Neural cell (in vitro differentiated cells): ENCODE results near the gene SUPT3H. TPM values are rescaled to one million over a fixed set of nuclear protein-coding genes. Genes with fewer than 3 reads are reported as not detected.

Source experiments
- H2AFZ ChIP-seq: fragments of 200-600, 300-800 bp; sonication (generic), shearing (Covaris generic); 2 replicates; pipeline ENCODE4 v1.6.0; 2014; ENCODE audit warnings: low read depth, mild to moderate bottlenecking, antibody characterized with exemption, low read length, moderate library complexity
- H3F3A ChIP-seq: fragments of 200-600 bp; shearing (Covaris generic); 2 replicates; pipeline ENCODE4 v1.6.1; 2016; ENCODE audit warnings: mild to moderate bottlenecking, moderate library complexity, mixed read lengths, antibody characterized with exemption, low read length; ENCODE audit not compliant: insufficient read depth, poor library complexity, severe bottlenecking
- H3K27ac ChIP-seq: fragments of 200-600, 300-800 bp; sonication (generic), shearing (Covaris generic); 2 replicates; pipeline ENCODE4 v1.5.1; 2014; ENCODE audit warnings: mild to moderate bottlenecking, low read length, moderate library complexity
- H3K27me3 ChIP-seq: fragments of 300-800, 200-600 bp; sonication (generic), shearing (Covaris generic); 2 replicates; pipeline ENCODE4 v1.6.0; 2014; ENCODE audit warnings: mild to moderate bottlenecking, low read depth, low read length, moderate library complexity; ENCODE audit not compliant: insufficient read depth
- H3K36me3 ChIP-seq: fragments of 300-800, 200-600 bp; sonication (generic), shearing (Covaris generic); 2 replicates; pipeline ENCODE4 v1.5.1; 2014; ENCODE audit warnings: mild to moderate bottlenecking, antibody characterized with exemption, low read length, moderate library complexity; ENCODE audit not compliant: insufficient read depth
- H3K4me2 ChIP-seq: fragments of 300-800, 200-600 bp; sonication (generic), shearing (Covaris generic); 2 replicates; pipeline ENCODE4 v1.6.0; 2014; ENCODE audit warnings: mild to moderate bottlenecking, low read length
- H3K4me3 ChIP-seq: fragments of 300-800, 200-600 bp; sonication (generic), shearing (Covaris generic); 2 replicates; pipeline ENCODE4 v1.5.1; 2014; ENCODE audit warnings: mild to moderate bottlenecking, low read length, moderate library complexity
- H3K79me2 ChIP-seq: fragments of 200-600 bp; shearing (Covaris generic); replicated peaks from 2 replicates; pipeline ENCODE4 v1.6.0; 2014; ENCODE audit warnings: mild to moderate bottlenecking, low read length, moderate library complexity; ENCODE audit not compliant: insufficient read depth
- H3K9ac ChIP-seq: fragments of 300-800, 200-600 bp; sonication (generic), shearing (Covaris generic); 2 replicates; pipeline ENCODE4 v1.6.1; 2016; ENCODE audit warnings: mild to moderate bottlenecking, low read length, mixed read lengths
- H3K9me2 ChIP-seq: fragments of 200-600 bp; shearing (Covaris generic); 2 replicates; pipeline ENCODE4 v1.6.1; 2016; ENCODE audit warnings: mild to moderate bottlenecking, low read length, mixed read lengths; ENCODE audit not compliant: insufficient read depth
- H3K9me3 ChIP-seq: fragments of 200-600, 300-800 bp; sonication (generic), shearing (Covaris generic); 2 replicates; pipeline ENCODE4 v1.6.1; 2016; ENCODE audit warnings: mild to moderate bottlenecking, mixed run types, low read length, moderate library complexity, mixed read lengths
- H4K20me1 ChIP-seq: fragments of 200-600 bp; shearing (Covaris generic); 2 replicates; pipeline ENCODE4 v1.6.1; 2016; ENCODE audit warnings: mild to moderate bottlenecking, mixed run types; ENCODE audit not compliant: insufficient read depth
- CTCF ChIP-seq: fragments of 450-650 bp; IDR thresholded peaks from 2 replicates; pipeline ENCODE4 v1.5.1; 2014; ENCODE audit warnings: antibody characterized with exemption, mild to moderate bottlenecking, moderate library complexity; ENCODE audit not compliant: poor library complexity, severe bottlenecking
- EP300 ChIP-seq: fragments of 450-650 bp; conservative IDR thresholded peaks from 2 replicates; pipeline ENCODE4 v1.6.1; 2014; ENCODE audit warnings: antibody characterized with exemption, mild to moderate bottlenecking, moderate library complexity; ENCODE audit not compliant: poor library complexity, severe bottlenecking
- EZH2 ChIP-seq: fragments of 200-600, 300-800 bp; shearing (Covaris generic), sonication (generic); IDR thresholded peaks from 2 replicates; pipeline ENCODE4 v1.6.1; 2014; ENCODE audit warnings: antibody characterized with exemption, low read length, borderline replicate concordance, mild to moderate bottlenecking; ENCODE audit not compliant: insufficient read depth, poor library complexity, severe bottlenecking
- MXI1 ChIP-seq: fragments of 450-650 bp; conservative IDR thresholded peaks from 2 replicates; pipeline ENCODE4 v1.6.1; 2014; ENCODE audit warnings: antibody characterized with exemption, mild to moderate bottlenecking; ENCODE audit not compliant: poor library complexity, severe bottlenecking
- POLR2AphosphoS5 ChIP-seq: IDR thresholded peaks from 2 replicates; pipeline ENCODE4 v1.6.1; 2012
- RAD21 ChIP-seq: fragments of 450-650 bp; conservative IDR thresholded peaks from 2 replicates; pipeline ENCODE4 v1.6.1; 2014; ENCODE audit warnings: antibody characterized with exemption, mild to moderate bottlenecking, moderate library complexity
- REST ChIP-seq: IDR thresholded peaks from 2 replicates; pipeline ENCODE4 v1.6.1; 2012; ENCODE audit warnings: borderline replicate concordance
- SMC3 ChIP-seq: fragments of 450-650 bp; conservative IDR thresholded peaks from 2 replicates; pipeline ENCODE4 v1.6.1; 2014; ENCODE audit warnings: antibody characterized with exemption, mild to moderate bottlenecking, moderate library complexity; ENCODE audit not compliant: poor library complexity
- TAF1 ChIP-seq: IDR thresholded peaks from 2 replicates; pipeline ENCODE4 v1.6.1; 2012; ENCODE audit warnings: low read depth
- polyA plus RNA-seq: library from polyadenylated mRNA; depleted of rRNA; stranded (reverse); fragments of >200 nt; gene quantifications from 2 replicates; pipeline ENCODE4 v1.2.3, GENCODE V29; 2014

The SUPT3H gene
- polyA plus RNA-seq, 1 donor from 2014 or later = 6.8 TPM

GRCh38 chr6:45305546-45305945 is 72.2 kb downstream of the SUPT3H start:
- Histone ChIP-seq H3K4me3 (no peak overlapping the region), H2AFZ (no peak overlapping the region), H3K9me3 (no peaks in the 10 kb centered on the region), H3K27me3 (no peaks in the 10 kb centered on the region), H3K9ac (no peak overlapping the region), H3K4me2 (no peak overlapping the region), H3K36me3 (no peaks in the 10 kb centered on the region), H3K79me2 (no peaks in the 10 kb centered on the region), H3K27ac (no peak overlapping the region), H4K20me1 (no peaks in the 10 kb centered on the region), H3F3A (no peaks in the 10 kb centered on the region), H3K9me2 (no peaks in the 10 kb centered on the region)
- TF ChIP-seq RAD21 = no peak
- no peak for TF ChIP-seq SMC3
- no peak for TF ChIP-seq CTCF
- TF ChIP-seq MXI1 = no peak
- TF ChIP-seq EZH2 = no peak
- no peak for TF ChIP-seq POLR2AphosphoS5
- no peak for TF ChIP-seq TAF1
- TF ChIP-seq REST = no peak
- no peak for TF ChIP-seq EP300

GRCh38 chr6:45302832-45303231 is 74.9 kb downstream of the SUPT3H start:
- H3K9ac ChIP-seq = no peak overlapping the region
- no peak for TF ChIP-seq SMC3
- TF ChIP-seq EZH2 = no peak
- TF ChIP-seq MXI1 = no peak
- no peak for TF ChIP-seq POLR2AphosphoS5
- TF ChIP-seq REST = no peak
- TF ChIP-seq EP300 = no peak
- H3F3A ChIP-seq = no peaks in the 10 kb centered on the region
- no peaks in the 10 kb centered on the region for H3K9me2 ChIP-seq
- H3K79me2 ChIP-seq = no peaks in the 10 kb centered on the region
- no peaks in the 10 kb centered on the region for H4K20me1 ChIP-seq
- no peaks in the 10 kb centered on the region for H3K36me3 ChIP-seq
- H3K4me3 ChIP-seq = no peak overlapping the region
- no peaks in the 10 kb centered on the region for H3K27me3 ChIP-seq
- no peak overlapping the region for H2AFZ ChIP-seq
- no peaks in the 10 kb centered on the region for H3K9me3 ChIP-seq
- H3K4me2 ChIP-seq = no peak overlapping the region
- H3K27ac ChIP-seq = no peak overlapping the region
